ENCODE measurements around the gene LPP. TPM values are rescaled to one million over a fixed set of nuclear protein-coding genes. Genes with fewer than 3 reads are reported as not detected.

LPP gene
- total RNA-seq (2021; fragmentation: NEBNext Ultra II Directional; extraction: Animal tissue kit (Norgen Biotek cat#: 25700)): 100 to 1,000 TPM in 4 of 6 experiments, 10 to 100 TPM in 2; 84.1 to 121 (median 102) TPM
- long read RNA-seq, partial matches to known transcripts: 1 of 32 reads
- long read RNA-seq, other reads (novel, unspliced or antisense): 31 of 32 reads

DNA sequence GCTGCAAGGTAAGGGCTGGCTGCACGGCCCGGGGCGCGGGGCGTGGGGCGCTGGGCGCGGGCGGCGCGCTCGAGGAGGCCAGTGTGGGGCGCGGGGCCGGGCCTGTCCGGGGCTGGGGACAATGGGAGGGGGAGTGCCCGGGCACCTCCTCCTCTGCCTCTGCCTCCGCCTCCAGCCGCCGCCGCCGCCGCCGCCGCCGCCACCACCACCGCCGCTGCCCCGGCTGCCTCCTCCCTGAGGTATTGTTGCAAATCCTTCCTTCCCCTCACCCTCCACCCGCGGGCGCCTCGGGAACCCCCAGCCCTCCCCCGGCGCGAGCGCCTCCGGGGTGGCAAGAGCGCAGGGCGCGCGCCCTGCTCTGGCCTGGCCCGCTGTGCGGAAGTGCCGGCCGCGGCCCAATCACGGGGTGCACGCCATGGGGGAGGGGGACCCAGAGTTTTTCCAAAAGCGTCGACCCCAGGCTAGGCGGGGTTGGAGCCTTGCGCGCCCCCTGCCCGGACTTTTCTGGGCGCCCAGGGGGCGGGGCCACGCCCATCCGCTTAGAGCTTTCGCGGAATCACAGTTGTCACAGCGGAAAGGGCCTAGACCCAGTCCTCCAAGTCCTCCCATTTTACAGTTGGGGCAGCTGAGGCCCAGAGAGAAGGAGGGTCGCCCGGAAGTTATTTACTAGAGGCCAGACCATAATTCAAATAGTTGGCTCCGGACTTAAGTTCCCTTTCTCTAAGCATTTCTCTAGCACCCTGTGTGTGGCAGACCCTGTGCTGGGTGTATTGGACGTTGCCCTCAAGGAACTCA is at the start of gene LPP:
LPP (plus strand) TSS at position 144 of the 795 bp plus-strand sequence. CDS start 251,964 bp downstream, outside the sequence.
- H3K9me3 Mint-ChIP-seq: no peaks in the 10 kb centered on the region

GRCh38 chr3:188106006-188106405 is 48.0 kb upstream of the LPP start:
- TF ChIP-seq CTCF (IDR thresholded peaks at IDR 0.05): no peak
- Mint-ChIP-seq H3K27ac (no peak overlapping the region), H3K36me3 (ENCODE audit: low read depth) (peaks cover 5% of the 10 kb centered on the region; the same call in 1 of the 2 replicates), H3K9me3 (no peaks in the 10 kb centered on the region), H3K4me3 (no peak overlapping the region), H3K27me3 (ENCODE audit: insufficient read depth) (peaks cover 3% of the 10 kb centered on the region), H3K4me1 (ENCODE audit: low read depth) (peaks cover 29% of the 10 kb centered on the region)
- no peak for DNase-seq

More for the DNA sequence above, at the start of gene LPP:
- Mint-ChIP-seq H3K4me3 (peak within 1 kb of the TSS; percentile 97), H3K36me3 (ENCODE audit: low read depth) (peaks cover 16% of the 10 kb centered on the region), H3K27me3 (ENCODE audit: insufficient read depth) (peaks cover 7% of the 10 kb centered on the region), H3K27ac (peak within 1 kb of the TSS; percentile 100), H3K4me1 (ENCODE audit: low read depth) (peaks cover 86% of the 10 kb centered on the region)
- peak; percentile 17; the same call in 1 of the 2 replicates for TF ChIP-seq CTCF (IDR thresholded peaks at IDR 0.05)
- DNase-seq: peak; percentile 86

GRCh38 chr3:188106454-188106853 is 47.5 kb upstream of the LPP start:
- peaks cover 34% of the 10 kb centered on the region for H3K4me1 Mint-ChIP-seq (ENCODE audit: low read depth)
- H3K36me3 Mint-ChIP-seq (ENCODE audit: low read depth): peaks cover under 1% of the 10 kb centered on the region; the same call in 1 of the 2 replicates
- no peak for DNase-seq
- no peak overlapping the region for H3K27ac Mint-ChIP-seq
- no peak for TF ChIP-seq CTCF (IDR thresholded peaks at IDR 0.05)
- H3K27me3 Mint-ChIP-seq (ENCODE audit: insufficient read depth): peaks cover 3% of the 10 kb centered on the region
- H3K4me3 Mint-ChIP-seq: no peak overlapping the region
- no peaks in the 10 kb centered on the region for H3K9me3 Mint-ChIP-seq

DNA sequence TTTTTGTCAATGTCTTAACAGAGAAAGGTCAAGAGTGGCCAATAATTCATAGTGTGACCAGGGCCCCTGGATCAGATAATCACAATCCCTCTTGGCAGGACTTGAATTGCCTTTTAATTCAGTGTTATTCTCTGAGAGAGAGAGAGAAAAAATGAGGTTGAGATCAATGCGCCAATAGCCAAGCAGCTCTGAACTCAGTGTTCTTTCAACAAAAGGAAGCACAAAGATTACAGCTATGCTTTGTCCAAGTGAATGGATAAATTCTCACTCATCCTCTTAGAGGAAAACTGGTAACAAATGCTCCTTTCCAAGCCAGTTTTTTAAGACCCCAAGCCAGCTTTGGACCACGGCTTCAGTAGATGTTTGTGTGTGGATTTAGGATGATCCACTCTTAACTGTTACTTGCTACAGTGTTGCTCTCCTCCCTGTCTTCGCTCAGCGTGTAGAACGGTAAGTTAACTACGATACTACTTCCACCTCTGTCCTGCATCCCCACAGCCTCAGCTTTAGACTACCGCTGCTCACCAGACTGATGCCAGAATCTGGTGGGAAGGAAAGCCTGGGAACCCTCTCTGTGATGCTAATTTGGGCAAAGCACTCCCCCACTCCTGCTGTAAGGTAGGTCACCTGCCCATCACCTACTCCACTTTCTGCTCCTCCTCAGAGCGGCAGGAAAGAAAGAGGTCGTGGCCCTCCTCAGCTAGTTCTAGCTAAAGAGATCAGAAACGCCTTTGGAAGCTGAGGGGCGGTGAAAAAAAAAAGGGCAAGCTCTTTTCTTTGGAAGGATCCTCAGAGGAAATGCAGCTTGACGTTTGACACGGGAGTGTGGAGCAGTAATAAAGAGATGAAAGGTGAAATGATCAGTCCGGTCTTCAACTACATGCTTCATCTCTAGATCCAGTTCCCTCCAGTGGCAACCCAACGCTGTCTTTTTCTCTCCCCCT is 46.8 kb upstream of the LPP start:
- peaks cover 3% of the 10 kb centered on the region for H3K27me3 Mint-ChIP-seq (ENCODE audit: insufficient read depth)
- no peak for DNase-seq
- H3K9me3 Mint-ChIP-seq: no peaks in the 10 kb centered on the region
- no peak overlapping the region for H3K27ac Mint-ChIP-seq
- H3K36me3 Mint-ChIP-seq (ENCODE audit: low read depth): no peaks in the 10 kb centered on the region; the same call in 1 of the 2 replicates
- no peak overlapping the region for H3K4me3 Mint-ChIP-seq
- H3K4me1 Mint-ChIP-seq (ENCODE audit: low read depth): peaks cover 34% of the 10 kb centered on the region
- TF ChIP-seq CTCF (IDR thresholded peaks at IDR 0.05): no peak

- H3K27ac Mint-ChIP-seq: no peak overlapping the region
- no peak overlapping the region for H3K4me3 Mint-ChIP-seq
- no peaks in the 10 kb centered on the region; the same call in 1 of the 2 replicates for H3K36me3 Mint-ChIP-seq (ENCODE audit: low read depth)
- no peaks in the 10 kb centered on the region for H3K9me3 Mint-ChIP-seq
- H3K27me3 Mint-ChIP-seq (ENCODE audit: insufficient read depth): peaks cover 3% of the 10 kb centered on the region
- no peak for DNase-seq
- peaks cover 26% of the 10 kb centered on the region for H3K4me1 Mint-ChIP-seq (ENCODE audit: low read depth)
- no peak for TF ChIP-seq CTCF (IDR thresholded peaks at IDR 0.05)
Measured at GRCh38 chr3:188108703-188109412, 45.1 kb upstream of the LPP start.

All from HFFc6 (cell line).